Measurements from ENCODE around the gene GOLGA6L4. TPM values are rescaled to one million over a fixed set of nuclear protein-coding genes. Genes with fewer than 3 reads are reported as not detected.
"Not testable (repeated sequence)": the region's sequence is repeated elsewhere in the genome, so short reads cannot be mapped to it uniquely, and the experiment has no call there.

GOLGA6L4 gene, protein sequence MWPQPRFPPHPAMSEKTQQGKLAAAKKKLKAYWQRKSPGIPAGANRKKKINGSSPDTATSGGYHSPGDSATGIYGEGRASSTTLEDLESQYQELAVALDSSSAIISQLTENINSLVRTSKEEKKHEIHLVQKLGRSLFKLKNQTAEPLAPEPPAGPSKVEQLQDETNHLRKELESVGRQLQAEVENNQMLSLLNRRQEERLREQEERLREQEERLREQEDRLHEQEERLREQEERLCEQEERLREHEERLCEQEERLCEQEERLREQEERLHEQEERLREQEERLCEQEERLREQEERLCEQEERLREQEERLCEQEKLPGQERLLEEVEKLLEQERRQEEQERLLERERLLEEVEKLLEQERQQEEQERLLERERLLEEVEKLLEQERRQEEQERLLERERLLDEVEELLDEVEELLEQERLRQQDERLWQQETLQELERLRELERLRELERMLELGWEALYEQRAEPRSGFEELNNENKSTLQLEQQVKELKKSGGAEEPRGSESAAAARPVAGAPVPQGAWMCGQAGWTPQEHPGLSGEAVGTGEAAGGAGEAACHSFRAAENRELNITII
- total RNA-seq (2021; fragmentation: NEBNext Ultra II Directional; extraction: Animal tissue kit (Norgen Biotek cat#: 25700)) (3.6 and 3.7 TPM in 2 replicates), polyA plus RNA-seq (2011; rRNA removed) (0.53 and 0.89 TPM in 2 replicates), polyA minus RNA-seq (2011; rRNA and poly(A)+ RNA removed) (0.71 and 0.91 TPM in 2 replicates)
- polyA plus RNA-seq (2011; cell fraction: cytosol; rRNA removed), result 1.3 TPM
- 2.1 TPM for polyA plus RNA-seq (2011; cell fraction: nucleus; rRNA removed)
- 1.3 to 2.3 TPM (median 2.2 TPM) in 4 replicates for polyA plus RNA-seq (2012, experiment 1 of 2)
- not detected for polyA plus RNA-seq (2012, experiment 2 of 2)
- 1.2 TPM for polyA plus RNA-seq (2013, experiment 1 of 2)
- polyA plus RNA-seq (2013, experiment 2 of 2), result 1.2 TPM
- 0.44 TPM for polyA minus RNA-seq (2011; cell fraction: cytosol; rRNA and poly(A)+ RNA removed)
- polyA minus RNA-seq (2011; cell fraction: nucleus; rRNA and poly(A)+ RNA removed), result 3.5 TPM
- long read RNA-seq, experiment 1, result 0 reads
- long read RNA-seq, experiment 2, result 0 reads

DNA sequence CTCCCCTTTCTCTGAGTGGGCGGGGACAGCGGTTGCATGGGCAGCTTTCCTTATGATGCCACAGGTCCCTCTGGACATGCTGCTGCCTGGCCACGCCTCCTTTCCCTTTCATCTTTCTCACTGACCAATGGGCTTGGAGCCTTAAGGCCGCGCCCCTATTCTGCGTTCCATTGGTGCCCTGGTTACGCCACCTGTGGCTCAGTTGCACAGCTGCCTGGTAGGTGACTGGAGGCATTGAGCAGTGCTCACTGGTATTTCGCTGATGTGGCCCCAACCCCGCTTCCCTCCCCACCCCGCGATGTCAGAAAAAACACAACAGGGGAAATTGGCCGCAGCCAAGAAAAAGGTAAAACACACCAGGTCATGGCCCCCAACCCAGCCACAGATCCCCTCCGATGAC, at the start of gene GOLGA6L4:
Gene GOLGA6L4 (plus strand): TSS at position 201 of the 400 bp plus-strand sequence. CDS start 62 bp downstream, at position 263.
- CTCF ChIA-PET (ENCODE audit: partially characterized antibody); H2AK5ac ChIP-seq (ENCODE audit: low read depth, low read length); H3K23me2 ChIP-seq (ENCODE audit: low read depth, low read length); H3K23ac ChIP-seq (ENCODE audit: insufficient read length); H3K56ac ChIP-seq (replicated peaks; ENCODE audit: insufficient read length, low read depth, low read length); H2BK15ac ChIP-seq (ENCODE audit: low read length); FAIRE-seq; H4K5ac ChIP-seq (ENCODE audit: insufficient read length, low read depth, low read length); H3K14ac ChIP-seq (ENCODE audit: insufficient read length); H3K36me3 ChIP-seq (ENCODE audit: control insufficient read depth in 2 of 4, insufficient read depth in 4 of 4, low read length in 3 of 4); H2BK20ac ChIP-seq (ENCODE audit: low read length); H3K4ac ChIP-seq (replicated peaks; ENCODE audit: insufficient read length, low read depth, low read length); H3K4me3 ChIP-seq (ENCODE audit: extremely low read depth in 1 of 4, insufficient read depth in 2 of 4, low read depth in 3 of 4, low read length in 4 of 4); H3K4me2 ChIP-seq (ENCODE audit: insufficient read depth in 1 of 2, low read depth in 2 of 2, low read length in 2 of 2); H3K18ac ChIP-seq (ENCODE audit: extremely low read depth, low read length); H2BK120ac ChIP-seq (replicated peaks; ENCODE audit: low read depth, low read length); POLR2A ChIA-PET (ENCODE audit: partially characterized antibody); H4K20me1 ChIP-seq (replicated peaks in 1 of 2; ENCODE audit: control insufficient read depth in 1 of 2, insufficient read depth in 2 of 2, low read length in 2 of 2); H2AFZ ChIP-seq (ENCODE audit: low read length); H3K9me3 ChIP-seq (ENCODE audit: insufficient read depth in 2 of 2, low read depth in 1 of 2, low read length in 1 of 2); H2BK12ac ChIP-seq (ENCODE audit: low read depth, low read length); DNase-seq (ENCODE audit: low read depth in 1 of 2, low spot score in 2 of 2); H3K79me1 ChIP-seq (ENCODE audit: low read depth, low read length); H3K9ac ChIP-seq (replicated peaks in 1 of 4; ENCODE audit: extremely low read depth in 1 of 4, low read depth in 3 of 4, low read length in 3 of 4); H2BK5ac ChIP-seq (ENCODE audit: low read depth, low read length); H3K27ac ChIP-seq (ENCODE audit: low read depth, low read length); H3K79me2 ChIP-seq (ENCODE audit: control insufficient read depth in 1 of 2, insufficient read depth in 2 of 2, low read length in 2 of 2); H4K8ac ChIP-seq (ENCODE audit: extremely low read depth, insufficient read depth, low read length); H3K27me3 ChIP-seq (replicated peaks in 1 of 4; ENCODE audit: control insufficient read depth in 3 of 4, extremely low read depth in 1 of 4, insufficient read depth in 3 of 4, low read length in 3 of 4); H4K91ac ChIP-seq (replicated peaks; ENCODE audit: insufficient read length, low read length); H3K4me1 ChIP-seq (replicated peaks in 1 of 4; ENCODE audit: control insufficient read depth in 3 of 4, insufficient read depth in 4 of 4, low read length in 3 of 4): not testable (repeated sequence)
- no CpG with 5 or more reads among the region's 13 CpGs for WGBS, 2 experiments (ENCODE audit: extremely low coverage in 1 of 2, insufficient coverage in 1 of 2, insufficient read length in 1 of 2, insufficient replicate concordance in 2 of 2, low coverage in 1 of 2, low lambda C conversion rate in 2 of 2, missing lambda C conversion rate in 1 of 2)

Measured in H1 (cell line).